ENCODE results near the gene RPRD1A.
"Not testable (repeated sequence)": the region's sequence is repeated elsewhere in the genome, so short reads cannot be mapped to it uniquely, and the experiment has no call there.

RPRD1A gene

GRCh38 chr18:35969676-35970075 lies 97.7 kb downstream of the RPRD1A start:
- no peak for DNase-seq (ENCODE audit: low spot score)

DNA sequence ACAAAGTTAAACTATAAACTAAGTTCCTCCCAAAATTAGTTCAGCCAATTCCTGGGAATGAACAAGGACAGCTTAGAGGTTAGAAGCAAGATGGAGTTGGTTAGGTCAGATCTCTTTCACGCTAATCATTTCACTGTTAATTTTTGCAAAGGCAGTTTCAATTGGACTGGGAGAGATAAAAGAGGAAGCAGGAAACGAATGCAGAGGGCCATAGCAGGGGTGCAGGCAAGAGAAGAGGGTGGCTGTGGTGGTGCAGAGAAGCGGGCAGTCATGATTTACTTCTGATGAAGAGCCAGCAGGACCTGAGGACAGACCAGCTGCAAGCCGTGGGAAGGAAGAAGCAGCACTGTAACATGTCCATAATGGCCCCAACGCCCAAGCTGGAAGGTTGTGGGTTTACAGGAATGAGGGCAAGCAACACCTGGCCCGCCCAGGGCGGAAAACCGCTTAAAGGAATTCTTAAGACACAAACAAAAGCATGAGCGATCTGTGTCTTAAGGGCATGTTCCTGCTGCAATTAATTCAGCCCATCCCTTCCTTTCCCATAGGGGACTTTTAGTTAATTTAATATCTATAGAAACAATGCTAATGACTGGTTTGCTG lies 99.0 kb downstream of the RPRD1A start:
- no peak for DNase-seq (ENCODE audit: low spot score)

GRCh38 chr18:35967866-35968265 lies 99.5 kb downstream of the RPRD1A start:
- DNase-seq (ENCODE audit: low spot score), result not testable (repeated sequence)

GRCh38 chr18:35964319-35964718 lies 103.0 kb downstream of the RPRD1A start:
- no peak for DNase-seq (ENCODE audit: low spot score)

GRCh38 chr18:35962320-35962719 lies 105.0 kb downstream of the RPRD1A start:
- no peak for DNase-seq (ENCODE audit: low spot score)

DNA sequence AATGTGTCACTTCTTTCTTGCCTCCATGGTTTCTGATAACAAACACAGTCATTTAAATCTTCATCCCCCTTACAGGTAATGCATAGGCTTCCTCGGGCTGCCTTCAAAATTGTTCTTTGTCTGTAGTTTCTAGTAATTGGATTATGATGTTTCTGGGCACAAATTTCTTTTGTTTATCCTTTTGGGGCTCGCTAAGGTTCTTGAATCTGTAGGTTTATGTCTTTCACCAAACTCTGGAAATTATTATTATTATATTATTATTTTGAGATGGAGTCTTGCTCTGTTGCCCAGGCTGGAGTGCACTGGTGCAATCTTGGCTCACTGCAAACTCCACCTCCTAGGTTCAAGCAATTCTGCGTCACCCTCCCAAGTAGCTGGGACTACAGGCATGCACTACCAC lies 111.1 kb downstream of the RPRD1A start:
- DNase-seq (ENCODE audit: low spot score), result no peak

DNA sequence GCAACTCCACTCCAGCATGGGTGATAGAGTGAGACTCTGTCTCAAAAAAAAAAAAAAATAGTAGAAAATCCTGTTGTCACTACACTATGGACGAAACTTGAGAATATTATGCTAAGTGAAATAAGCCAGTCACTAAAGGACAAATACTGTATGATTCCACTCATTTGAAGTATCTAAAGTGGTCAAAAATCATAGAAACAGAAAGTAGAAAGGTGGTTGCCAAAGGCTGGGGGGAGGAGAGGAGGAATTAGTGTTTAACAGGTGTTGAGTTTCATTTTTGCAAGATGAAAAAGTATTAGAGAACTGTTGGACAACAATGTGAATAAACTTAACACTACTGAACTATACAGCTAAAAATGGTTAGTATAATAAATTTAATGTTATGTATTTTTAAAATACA lies 113.7 kb downstream of the RPRD1A start:
- DNase-seq (ENCODE audit: low spot score), result no peak

DNA sequence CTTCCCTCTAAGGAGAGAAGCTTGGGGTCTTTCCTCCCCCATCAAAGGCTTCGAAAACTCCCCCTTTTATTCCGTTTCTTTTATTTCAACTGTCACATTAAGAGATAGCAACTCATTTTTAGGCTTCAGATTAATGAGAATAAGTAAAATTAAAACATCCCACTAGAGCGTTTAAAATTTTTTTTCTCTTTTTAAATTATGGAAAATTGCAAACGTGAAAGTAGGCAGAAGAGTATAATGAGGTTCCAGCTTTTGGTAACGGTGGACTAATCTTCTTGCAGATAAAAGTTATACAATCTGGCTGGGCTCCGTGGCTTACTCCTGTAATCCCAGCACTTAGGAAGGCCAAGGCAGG lies 116.8 kb downstream of the RPRD1A start:
- no peak for DNase-seq (ENCODE audit: low spot score)

DNA sequence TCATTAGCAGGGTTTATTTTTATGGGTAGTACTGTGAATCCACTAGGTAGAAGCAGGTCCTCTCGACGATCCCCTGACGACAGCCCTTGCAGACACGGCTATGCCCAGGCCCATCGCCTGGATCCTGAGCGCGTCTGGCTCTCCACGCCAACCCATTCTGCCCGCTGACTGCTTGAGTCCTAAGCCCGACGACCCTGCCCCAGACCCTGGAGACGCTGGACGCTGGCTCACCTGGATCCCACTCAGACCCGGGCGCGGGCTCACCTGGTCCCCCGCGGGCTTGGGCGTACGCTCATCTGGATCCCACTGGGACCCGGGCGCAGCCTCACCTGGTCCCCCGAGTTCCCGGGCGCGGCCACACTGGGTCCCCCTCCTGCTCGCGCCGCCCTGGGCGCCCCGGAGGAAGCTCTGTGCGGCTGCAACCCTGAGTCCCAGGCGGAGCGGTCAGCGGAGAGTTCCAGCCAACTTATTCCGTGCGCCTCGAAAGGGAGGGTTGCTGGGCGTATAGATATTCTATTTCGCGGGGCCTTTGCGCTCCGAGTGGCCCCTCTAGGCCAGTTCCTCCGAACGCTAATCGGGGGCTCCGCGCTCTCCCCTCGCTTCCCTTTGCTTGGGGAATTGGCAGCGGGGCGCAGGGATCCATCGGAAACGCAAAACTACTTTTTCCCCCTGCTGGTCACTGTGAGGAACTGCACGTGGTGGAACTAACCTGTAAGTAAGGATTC lies 117.3 kb downstream of the RPRD1A start:
- peak; percentile 27 for DNase-seq (ENCODE audit: low spot score)

DNA sequence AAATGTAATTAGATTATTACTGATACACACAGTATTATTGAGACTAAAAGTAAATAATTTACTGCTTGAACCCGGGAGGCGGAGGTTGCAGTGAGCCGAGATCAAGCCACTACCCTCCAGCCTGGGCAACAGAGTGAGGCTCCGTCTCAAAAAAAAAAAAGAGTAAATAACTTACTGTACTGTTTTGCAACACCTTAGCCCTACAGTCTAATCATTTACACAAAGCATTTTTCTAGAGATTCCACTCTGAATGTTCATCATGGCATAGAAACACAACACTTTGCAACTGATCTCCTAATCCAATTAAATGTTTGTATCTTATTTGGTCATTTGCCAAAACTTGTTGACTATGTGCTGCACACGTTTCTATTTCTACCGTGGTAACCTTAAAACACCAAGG lies 118.3 kb downstream of the RPRD1A start:
- DNase-seq (ENCODE audit: low spot score), result no peak

DNA sequence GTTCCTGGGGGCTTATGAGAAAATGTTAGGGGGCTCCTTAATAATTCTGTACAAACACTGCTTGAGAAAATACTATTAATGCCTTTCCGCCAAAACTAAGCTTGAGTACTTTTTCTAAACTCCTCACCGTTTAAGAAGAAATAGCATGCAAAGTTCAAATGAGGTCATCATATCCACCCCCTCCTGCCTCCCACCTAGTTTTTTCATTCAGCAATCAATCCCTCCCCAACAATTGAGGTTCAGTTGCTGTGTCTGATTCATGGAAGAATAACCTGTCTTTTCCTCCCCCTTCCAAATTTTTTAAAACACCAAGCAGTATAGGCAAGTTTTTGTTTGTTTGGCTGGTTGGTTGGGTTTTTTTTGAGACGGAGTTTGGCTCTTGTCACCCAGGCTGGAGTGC lies 119.3 kb downstream of the RPRD1A start:
- DNase-seq (ENCODE audit: low spot score), result no peak

- no peak for DNase-seq (ENCODE audit: low spot score)
Measured at GRCh38 chr18:35942661-35943060, 124.7 kb downstream of the RPRD1A start.

- DNase-seq (ENCODE audit: low spot score), result no peak
Measured at GRCh38 chr18:35942133-35942532, 125.2 kb downstream of the RPRD1A start.

GRCh38 chr18:35941299-35941698 lies 126.1 kb downstream of the RPRD1A start:
- DNase-seq (ENCODE audit: low spot score), result no peak

Data from HuH-7.5 (cell line).